HCT116 (cell line): Measurements from ENCODE around the gene RFPL4A. TPM values are rescaled to one million over a fixed set of nuclear protein-coding genes. Genes with fewer than 3 reads are reported as not detected.

Source experiments
- ATAC-seq: fragments of 200-7000 bp; cut with Tn5 transposase; 2 replicates; pipeline ENCODE4 v1.9.1; 2020; ENCODE audit warnings: mild to moderate bottlenecking, moderate library complexity
- BruUV-seq: library from RNA; stranded (reverse); fragments of 400-500 nt; replicated peaks from 2 replicates; lab custom pipeline; 2021; lab: Mats Ljungman, UMichigan
- CTCF ChIA-PET: fragments of 300-600 bp; sonication (Branson Sonifier 250); formaldehyde crosslinking; loops from one replicate; lab custom pipeline; 2021; ENCODE audit warnings: antibody characterized with exemption; lab: Charles Lee
- POLR2A ChIA-PET: fragments of 300-600, 350-600 bp; sonication (Branson Sonifier 250); formaldehyde crosslinking; loops from one replicate; lab custom pipeline; 2021; ENCODE audit warnings: antibody characterized with exemption; lab: Charles Lee
- RAD21 ChIA-PET, 2 experiments: fragments of 300-600 bp; sonication (Branson Sonifier 250); formaldehyde crosslinking; loops; one replicate each; lab custom pipeline; 2023; ENCODE audit warnings: low total read pairs in 2 of 2; ENCODE audit not compliant: uncharacterized antibody in 2 of 2, unreplicated experiment in 2 of 2, low non-redundant PET in 1 of 2; lab: Charles Lee
- DNase-seq: peaks from one replicate; pipeline ENCODE4 v3.0.0-alpha.2; 2010; ENCODE audit warnings: low read depth, low spot score
- H2AFZ ChIP-seq: fragments of 200-600 bp; shearing (Covaris generic), sonication (generic); 2 replicates; pipeline ENCODE4 v1.6.1; 2017; ENCODE audit warnings: low read depth, mixed run types, mixed read lengths, antibody characterized with exemption, low read length; ENCODE audit not compliant: poor library complexity, severe bottlenecking
- H3K27ac ChIP-seq: 2 replicates; pipeline ENCODE4 v1.5.1; 2012; ENCODE audit warnings: low read depth, low read length
- H3K27me3 ChIP-seq: fragments of 200-600 bp; sonication (generic); 2 replicates; pipeline ENCODE4 v1.6.1; 2016; ENCODE audit warnings: mixed run types, low read length, mixed read lengths; ENCODE audit not compliant: insufficient read depth
- H3K36me3 ChIP-seq, 2 experiments: fragments of 200-500 bp in 1 of 2; fragments of 200-600 bp in 1 of 2; sonication (Bioruptor generic) in 1 of 2; sonication (generic) in 1 of 2; 2 replicates each; pipeline versions ENCODE4 v1.5.1 to v1.6.1; 2014 to 2016; ENCODE audit warnings: low read length in 2 of 2, inconsistent platforms in 1 of 2, mixed read lengths in 1 of 2, mixed run types in 1 of 2; ENCODE audit not compliant: insufficient read depth in 2 of 2, control insufficient read depth in 1 of 2
- H3K4me1 ChIP-seq, 2 experiments: fragments of 200-600 bp in 1 of 2; sonication (generic) in 1 of 2; 2 replicates each; pipeline versions ENCODE4 v1.5.1 to v1.6.1; 2012 to 2017; ENCODE audit warnings: low read length in 2 of 2, inconsistent platforms in 1 of 2, mild to moderate bottlenecking in 1 of 2, mixed read lengths in 1 of 2, mixed run types in 1 of 2, moderate library complexity in 1 of 2; ENCODE audit not compliant: insufficient read depth in 2 of 2, control insufficient read depth in 1 of 2
- H3K4me2 ChIP-seq: fragments of 200-600 bp; sonication (generic); 2 replicates; pipeline ENCODE4 v1.6.1; 2017; ENCODE audit warnings: mixed run types, low read length, mixed read lengths
- H3K4me3 ChIP-seq, 2 experiments: fragments of 200-600 bp in 1 of 2; sonication (generic) in 1 of 2; replicated peaks in 1 of 2; 2 replicates each; pipeline ENCODE4 v1.5.1; 2011 to 2016; ENCODE audit warnings: low read length in 2 of 2, control low read depth in 1 of 2, low read depth in 1 of 2, mild to moderate bottlenecking in 1 of 2, mixed read lengths in 1 of 2, mixed run types in 1 of 2
- H3K79me2 ChIP-seq: fragments of 200-600 bp; sonication (generic); 2 replicates; pipeline ENCODE4 v1.6.1; 2017; ENCODE audit warnings: mild to moderate bottlenecking, mixed run types, low read length, moderate library complexity, mixed read lengths; ENCODE audit not compliant: insufficient read depth
- H3K9ac ChIP-seq: fragments of 200-600 bp; sonication (generic); 2 replicates; pipeline ENCODE4 v1.6.1; 2016; ENCODE audit warnings: low read length, mixed read lengths
- H3K9me2 ChIP-seq: fragments of 200-600 bp; sonication (generic), shearing (Covaris generic); 2 replicates; pipeline ENCODE4 v1.6.1; 2017; ENCODE audit warnings: mixed run types, mild to moderate bottlenecking, moderate library complexity; ENCODE audit not compliant: insufficient read depth
- H3K9me3 ChIP-seq, 2 experiments: fragments of 200-500 bp in 1 of 2; fragments of 200-600 bp in 1 of 2; sonication (Bioruptor generic) in 1 of 2; sonication (generic) in 1 of 2; 2 replicates each; pipeline ENCODE4 v1.6.1; 2014 to 2017; ENCODE audit warnings: low read length in 2 of 2, mixed read lengths in 2 of 2, inconsistent platforms in 1 of 2, low read depth in 1 of 2, mild to moderate bottlenecking in 1 of 2, mixed run types in 1 of 2, moderate library complexity in 1 of 2; ENCODE audit not compliant: control insufficient read depth in 1 of 2, insufficient read depth in 1 of 2
- H4K20me1 ChIP-seq: fragments of 200-600 bp; sonication (generic), shearing (Covaris generic); 2 replicates; pipeline ENCODE4 v1.6.1; 2017; ENCODE audit warnings: mixed run types, mild to moderate bottlenecking, moderate library complexity; ENCODE audit not compliant: insufficient read depth
- ATF3 ChIP-seq: IDR thresholded peaks from 2 replicates; pipeline ENCODE4 v1.6.1; 2012
- CEBPB ChIP-seq: IDR thresholded peaks from 2 replicates; pipeline ENCODE4 v1.6.1; 2012; ENCODE audit warnings: low read depth
- CTCF ChIP-seq, 3 experiments: fragments of 200-600 bp in 1 of 3; sonication (generic) in 1 of 3; IDR thresholded peaks in 2 of 3; conservative IDR thresholded peaks in 1 of 3; 2 replicates each; pipeline ENCODE4 v1.5.1; 2012 to 2017; ENCODE audit warnings: low read depth in 2 of 3, low read length in 2 of 3, antibody characterized with exemption in 1 of 3, borderline replicate concordance in 1 of 3, control low read depth in 1 of 3, mild to moderate bottlenecking in 1 of 3, mixed read lengths in 1 of 3, mixed run types in 1 of 3, moderate library complexity in 1 of 3; ENCODE audit not compliant: insufficient read depth in 1 of 3
- EGR1 ChIP-seq: IDR thresholded peaks from 2 replicates; pipeline ENCODE4 v1.6.1; 2012; ENCODE audit warnings: low read depth
- FOSL1 ChIP-seq: IDR thresholded peaks from 2 replicates; pipeline ENCODE4 v1.6.1; 2012; ENCODE audit warnings: low read depth
- POLR2A ChIP-seq: IDR thresholded peaks from 2 replicates; pipeline ENCODE4 v1.7.0; 2011; ENCODE audit warnings: borderline replicate concordance; ENCODE audit not compliant: insufficient read depth, insufficient read length; ENCODE audit errors: extremely low read depth
- POLR2AphosphoS5 ChIP-seq: IDR thresholded peaks from 2 replicates; pipeline ENCODE4 v1.6.1; 2011; ENCODE audit warnings: mild to moderate bottlenecking, low read depth, low read length, moderate library complexity
- SIN3A ChIP-seq: IDR thresholded peaks from 2 replicates; pipeline ENCODE4 v1.6.1; 2012; ENCODE audit warnings: low read depth
- SP1 ChIP-seq: IDR thresholded peaks from 2 replicates; pipeline ENCODE4 v1.6.1; 2012; ENCODE audit warnings: low read depth
- TCF7L2 ChIP-seq: IDR thresholded peaks from 2 replicates; pipeline ENCODE4 v1.7.0; 2011; ENCODE audit warnings: borderline replicate concordance, inconsistent platforms; ENCODE audit not compliant: insufficient read depth, insufficient read length; ENCODE audit errors: extremely low read depth
- YY1 ChIP-seq: IDR thresholded peaks from 2 replicates; pipeline ENCODE4 v1.6.1; 2011; ENCODE audit warnings: low read length, low read depth, moderate library complexity, mild to moderate bottlenecking; ENCODE audit not compliant: insufficient replicate concordance; ENCODE audit errors: extremely low read depth
- ZFX ChIP-seq: fragments of 450-650 bp; IDR thresholded peaks from 2 replicates; pipeline ENCODE4 v1.6.1; 2017
- ZNF274 ChIP-seq: fragments of 200-500 bp; sonication (Bioruptor generic); IDR thresholded peaks from 2 replicates; pipeline ENCODE4 v1.6.1; 2014; ENCODE audit warnings: mild to moderate bottlenecking, low read depth, low read length, inconsistent platforms
- intact Hi-C: fragments of 100-400 bp; cut with micrococcal nuclease; formaldehyde crosslinking; loops from 2 replicates; pipeline ENCODE4 v1.10.0; 2022
- total RNA-seq: library from RNA; stranded (reverse); gene quantifications from one replicate; pipeline ENCODE4 v1.2.1, GENCODE V29; 2021; ENCODE audit not compliant: unreplicated experiment
- TF ChIP-seq, protein P1 (sequence below): IDR thresholded peaks from 2 replicates; pipeline ENCODE4 v1.6.1; 2011; ENCODE audit warnings: mild to moderate bottlenecking, low read length, moderate library complexity; ENCODE audit not compliant: insufficient replicate concordance; ENCODE audit errors: extremely low read depth

RFPL4A gene
- total RNA-seq, 1 experiment from 2014 or later, result not detected

GRCh38 chr19:55720214-55720746 lies 38.6 kb upstream of the RFPL4A start:
- intact Hi-C loops, result no loop called here
- peaks cover 5% of the 10 kb centered on the region for H3K27me3 ChIP-seq
- no peak for DNase-seq
- H3K9me3 ChIP-seq, result 0 out of 4 replicates have a peak, but pooled peaks cover 0 to 4% of the 10 kb centered on the region in 2 experiments
- no peaks in the 10 kb centered on the region for H3K36me3 ChIP-seq
- H3K4me2 ChIP-seq, result no peak overlapping the region
- ChIA-PET CTCF (interaction anchor here (1.7 kb wide), 1 partner anchor 16 kb away, joined by 4 read pairs; no protein-coding TSS in a partner anchor), POLR2A (no interaction called here), RAD21 (no interaction called here)
- no peaks in the 10 kb centered on the region for H3K79me2 ChIP-seq
- ATAC-seq, result no peak
- no peak overlapping the region for H3K4me3 ChIP-seq
- no peak overlapping the region for H2AFZ ChIP-seq
- H4K20me1 ChIP-seq, result no peaks in the 10 kb centered on the region
- no peak overlapping the region for H3K27ac ChIP-seq
- H3K9ac ChIP-seq, result no peak overlapping the region
- no peaks in the 10 kb centered on the region for H3K9me2 ChIP-seq
- no peaks in the 10 kb centered on the region for H3K4me1 ChIP-seq
- no TSS peak for BruUV-seq
- TF ChIP-seq TCF7L2, result no peak
- no peak for TF ChIP-seq ATF3
- TF ChIP-seq ZNF274, result no peak
- no peak for TF ChIP-seq SIN3A
- TF ChIP-seq, protein P1, sequence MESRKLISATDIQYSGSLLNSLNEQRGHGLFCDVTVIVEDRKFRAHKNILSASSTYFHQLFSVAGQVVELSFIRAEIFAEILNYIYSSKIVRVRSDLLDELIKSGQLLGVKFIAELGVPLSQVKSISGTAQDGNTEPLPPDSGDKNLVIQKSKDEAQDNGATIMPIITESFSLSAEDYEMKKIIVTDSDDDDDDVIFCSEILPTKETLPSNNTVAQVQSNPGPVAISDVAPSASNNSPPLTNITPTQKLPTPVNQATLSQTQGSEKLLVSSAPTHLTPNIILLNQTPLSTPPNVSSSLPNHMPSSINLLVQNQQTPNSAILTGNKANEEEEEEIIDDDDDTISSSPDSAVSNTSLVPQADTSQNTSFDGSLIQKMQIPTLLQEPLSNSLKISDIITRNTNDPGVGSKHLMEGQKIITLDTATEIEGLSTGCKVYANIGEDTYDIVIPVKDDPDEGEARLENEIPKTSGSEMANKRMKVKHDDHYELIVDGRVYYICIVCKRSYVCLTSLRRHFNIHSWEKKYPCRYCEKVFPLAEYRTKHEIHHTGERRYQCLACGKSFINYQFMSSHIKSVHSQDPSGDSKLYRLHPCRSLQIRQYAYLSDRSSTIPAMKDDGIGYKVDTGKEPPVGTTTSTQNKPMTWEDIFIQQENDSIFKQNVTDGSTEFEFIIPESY, result no peak
- TF ChIP-seq POLR2A, result no peak
- TF ChIP-seq CEBPB, result no peak
- no peak for TF ChIP-seq YY1
- TF ChIP-seq ZFX, result no peak
- TF ChIP-seq FOSL1, result no peak
- TF ChIP-seq EGR1, result no peak
- TF ChIP-seq SP1, result no peak
- no peak for TF ChIP-seq POLR2AphosphoS5
- TF ChIP-seq CTCF (IDR thresholded peaks at IDR 0.05 in 2 of 3, conservative IDR thresholded peaks at IDR 0.05 in 1 of 3; ENCODE audit: borderline replicate concordance in 1 of 3, insufficient read depth in 1 of 3, low read depth in 2 of 3, low read length in 2 of 3), result no peak
